Central memory CD8-positive, alpha-beta T cell (primary cell): Measurements from ENCODE around the gene CPT1B.
A peak's percentile ranks its signal among the peaks of the same experiment; 100 is the strongest.

Experiments used
- ATAC-seq: fragments of 150-1000 bp; cut with Tn5 transposase; replicated peaks from 2 replicates; pipeline ENCODE4 v1.10.0; 2022; ENCODE audit warnings: mild to moderate bottlenecking, moderate FRiP score, moderate number of reproducible peaks; ENCODE audit not compliant: poor library complexity, severe bottlenecking; ENCODE audit errors: extremely low read depth
- DNase-seq, 2 donors: peaks; one replicate each; pipeline ENCODE4 v3.0.0; 2021; ENCODE audit warnings: low spot score in 2 of 2
- H3K27ac Mint-ChIP-seq: one replicate; pipeline ENCODE4 v1.8.0; 2022; ENCODE audit warnings: low read depth, mild to moderate bottlenecking, moderate library complexity, mixed read lengths
- H3K27me3 Mint-ChIP-seq: one replicate; pipeline ENCODE4 v1.8.0; 2022; ENCODE audit warnings: mixed read lengths
- H3K36me3 Mint-ChIP-seq: one replicate; pipeline ENCODE4 v1.8.0; 2022; ENCODE audit warnings: mild to moderate bottlenecking, moderate library complexity, mixed read lengths; ENCODE audit not compliant: insufficient read depth
- H3K4me1 Mint-ChIP-seq: one replicate; pipeline ENCODE4 v1.8.0; 2022; ENCODE audit warnings: mixed read lengths
- H3K4me3 Mint-ChIP-seq: one replicate; pipeline ENCODE4 v1.8.0; 2022; ENCODE audit warnings: mild to moderate bottlenecking, moderate library complexity, mixed read lengths
- H3K9me3 Mint-ChIP-seq: one replicate; pipeline ENCODE4 v1.8.0; 2022; ENCODE audit warnings: mixed read lengths

Gene CPT1B

GRCh38 chr22:50595189-50595588 is 17.0 kb upstream of the CPT1B start:
- ATAC-seq (no peak), DNase-seq (no peak)
- no peaks in the 10 kb centered on the region for H3K9me3 Mint-ChIP-seq
- no peaks in the 10 kb centered on the region for H3K4me1 Mint-ChIP-seq
- no peak overlapping the region for H3K27ac Mint-ChIP-seq
- H3K27me3 Mint-ChIP-seq = peaks cover 8% of the 10 kb centered on the region
- H3K4me3 Mint-ChIP-seq = no peak overlapping the region
- peaks cover 1% of the 10 kb centered on the region for H3K36me3 Mint-ChIP-seq

- no peak overlapping the region for H3K4me3 Mint-ChIP-seq
- no peak overlapping the region for H3K27ac Mint-ChIP-seq
- H3K36me3 Mint-ChIP-seq = peaks cover 9% of the 10 kb centered on the region
- DNase-seq = no peak
- no peaks in the 10 kb centered on the region for H3K27me3 Mint-ChIP-seq
- no peak for ATAC-seq
- H3K9me3 Mint-ChIP-seq = no peaks in the 10 kb centered on the region
- H3K4me1 Mint-ChIP-seq = peaks cover 6% of the 10 kb centered on the region
These were observed 9.2 kb upstream of the CPT1B start for GRCh38 chr22:50587407-50587806.

- Mint-ChIP-seq H3K36me3 (peaks cover 9% of the 10 kb centered on the region), H3K27ac (no peak overlapping the region), H3K27me3 (no peaks in the 10 kb centered on the region), H3K9me3 (no peaks in the 10 kb centered on the region), H3K4me1 (peaks cover 6% of the 10 kb centered on the region), H3K4me3 (no peak overlapping the region)
- DNase-seq (no peak), ATAC-seq (no peak)
These were observed 8.2 kb upstream of the CPT1B start for GRCh38 chr22:50586416-50586815.

GRCh38 chr22:50585781-50586180 is 7.6 kb upstream of the CPT1B start:
- no peak overlapping the region for H3K4me3 Mint-ChIP-seq
- DNase-seq (no peak), ATAC-seq (no peak)
- H3K36me3 Mint-ChIP-seq = peaks cover 9% of the 10 kb centered on the region
- no peaks in the 10 kb centered on the region for H3K27me3 Mint-ChIP-seq
- no peaks in the 10 kb centered on the region for H3K9me3 Mint-ChIP-seq
- H3K27ac Mint-ChIP-seq = no peak overlapping the region
- peaks cover 6% of the 10 kb centered on the region for H3K4me1 Mint-ChIP-seq

GRCh38 chr22:50585238-50585637 is 7.0 kb upstream of the CPT1B start:
- Mint-ChIP-seq H3K27me3 (no peaks in the 10 kb centered on the region), H3K9me3 (no peaks in the 10 kb centered on the region), H3K27ac (no peak overlapping the region), H3K4me3 (no peak overlapping the region), H3K4me1 (peaks cover 6% of the 10 kb centered on the region), H3K36me3 (peaks cover 11% of the 10 kb centered on the region)
- ATAC-seq (no peak), DNase-seq (no peak)

- Mint-ChIP-seq H3K4me3 (peak overlapping the region; percentile 90), H3K36me3 (peaks cover 11% of the 10 kb centered on the region), H3K4me1 (peaks cover 14% of the 10 kb centered on the region)
These were observed 6.2 kb upstream of the CPT1B start for GRCh38 chr22:50584106-50585096.

GRCh38 chr22:50583294-50583861 is 5.2 kb upstream of the CPT1B start:
- Mint-ChIP-seq H3K27ac (peak overlapping the region; percentile 99), H3K4me3 (peak overlapping the region; percentile 90), H3K36me3 (peaks cover 11% of the 10 kb centered on the region), H3K9me3 (no peaks in the 10 kb centered on the region), H3K4me1 (peaks cover 14% of the 10 kb centered on the region), H3K27me3 (no peaks in the 10 kb centered on the region)
- ATAC-seq (peak; percentile 17), DNase-seq (no peak)

More at GRCh38 chr22:50584106-50585096, 6.2 kb upstream of the CPT1B start:
- Mint-ChIP-seq H3K27ac (no peak overlapping the region), H3K27me3 (no peaks in the 10 kb centered on the region), H3K9me3 (no peaks in the 10 kb centered on the region)
- ATAC-seq (no peak), DNase-seq (no peak)

- DNase-seq (peak; percentile 95 to 98), ATAC-seq (peak; percentile 90)
- Mint-ChIP-seq H3K4me3 (peak within 1 kb of the TSS; percentile 90), H3K9me3 (no peaks in the 10 kb centered on the region), H3K36me3 (peaks cover 12% of the 10 kb centered on the region), H3K27ac (peak within 1 kb of the TSS; percentile 99), H3K4me1 (peaks cover 14% of the 10 kb centered on the region), H3K27me3 (no peaks in the 10 kb centered on the region)
These were observed 4.5 kb upstream of the CPT1B start, which contains the start of gene CHKB for GRCh38 chr22:50582493-50583293. Gene CHKB (minus strand): TSS chr22:50582849. CDS start chr22:50582781, 68 bp downstream.

GRCh38 chr22:50581950-50582492 is 3.8 kb upstream of the CPT1B start:
- Mint-ChIP-seq H3K9me3 (no peaks in the 10 kb centered on the region), H3K27ac (peak overlapping the region; percentile 99), H3K27me3 (no peaks in the 10 kb centered on the region), H3K4me3 (peak overlapping the region; percentile 90), H3K36me3 (peaks cover 12% of the 10 kb centered on the region), H3K4me1 (peaks cover 14% of the 10 kb centered on the region)
- peak; percentile 10 for ATAC-seq
- no peak for DNase-seq

- Mint-ChIP-seq H3K9me3 (no peaks in the 10 kb centered on the region), H3K4me1 (peaks cover 14% of the 10 kb centered on the region), H3K36me3 (peaks cover 12% of the 10 kb centered on the region), H3K4me3 (peak overlapping the region; percentile 90), H3K27me3 (no peaks in the 10 kb centered on the region), H3K27ac (no peak overlapping the region)
- no peak for DNase-seq
- no peak for ATAC-seq
These were observed 3.1 kb upstream of the CPT1B start for GRCh38 chr22:50581031-50581949.

- H3K9me3 Mint-ChIP-seq = no peaks in the 10 kb centered on the region
- H3K4me3 Mint-ChIP-seq = no peak overlapping the region
- H3K27me3 Mint-ChIP-seq = no peaks in the 10 kb centered on the region
- peaks cover 12% of the 10 kb centered on the region for H3K36me3 Mint-ChIP-seq
- peaks cover 14% of the 10 kb centered on the region for H3K4me1 Mint-ChIP-seq
- DNase-seq (no peak), ATAC-seq (no peak)
- no peak overlapping the region for H3K27ac Mint-ChIP-seq
These were observed 1.5 kb upstream of the CPT1B start for GRCh38 chr22:50579752-50580151.
